SK-N-SH treated with all-trans-retinoic acid at 6 μM for 48 hours (cell line): Measurements from ENCODE around the gene PPRC1.

Experiments
- ARNTL ChIP-seq: fragments of 450-650 bp; formaldehyde crosslinking; IDR thresholded peaks from 2 replicates; pipeline ENCODE4 v1.5.0; 2020; ENCODE audit warnings: low read depth, mild to moderate bottlenecking, moderate library complexity, borderline replicate concordance
- CSDC2 ChIP-seq: fragments of 250-450 bp; sonication (Bioruptor Pico); IDR thresholded peaks from 2 replicates; pipeline ENCODE4 v1.5.0; 2020; ENCODE audit warnings: mild to moderate bottlenecking, moderate library complexity
- ISL1 ChIP-seq: fragments of 250-450 bp; sonication (Bioruptor Pico); IDR thresholded peaks from 2 replicates; pipeline ENCODE4 v2.1.2; 2022; ENCODE audit warnings: mild to moderate bottlenecking, moderate library complexity
- OSR1 ChIP-seq: fragments of 250-450 bp; sonication (Bioruptor Pico); IDR thresholded peaks from 2 replicates; pipeline ENCODE4 v1.8.0; 2022; ENCODE audit warnings: moderate library complexity, mild to moderate bottlenecking, inconsistent platforms
- POU6F1 ChIP-seq: fragments of 250-450 bp; sonication (Bioruptor Pico); IDR thresholded peaks from 2 replicates; pipeline ENCODE4 v1.8.0; 2021; ENCODE audit warnings: low read depth, mild to moderate bottlenecking, moderate library complexity, borderline replicate concordance
- PPARA ChIP-seq: fragments of 250-450 bp; sonication (Bioruptor Pico); IDR thresholded peaks from 2 replicates; pipeline ENCODE4 v1.5.0; 2020; ENCODE audit warnings: mild to moderate bottlenecking, borderline replicate concordance
- RARB ChIP-seq: fragments of 250-450 bp; sonication (Bioruptor Pico); IDR thresholded peaks from 2 replicates; pipeline ENCODE4 v1.8.0; 2021; ENCODE audit warnings: mild to moderate bottlenecking, moderate library complexity
- ZFP3 ChIP-seq: fragments of 250-450 bp; sonication (Bioruptor Pico); IDR thresholded peaks from 2 replicates; pipeline ENCODE4 v1.5.0; 2020; ENCODE audit warnings: mild to moderate bottlenecking, moderate library complexity
- ZFP30 ChIP-seq: fragments of 450-650 bp; formaldehyde crosslinking; IDR thresholded peaks from 2 replicates; pipeline ENCODE4 v1.5.0; 2022; ENCODE audit warnings: mild to moderate bottlenecking, moderate library complexity
- ZNF565 ChIP-seq: fragments of 450-650 bp; formaldehyde crosslinking; conservative IDR thresholded peaks from 2 replicates; pipeline ENCODE4 v1.5.0; 2020; ENCODE audit warnings: low read depth, mild to moderate bottlenecking, moderate library complexity
- TF ChIP-seq, protein P1 (sequence below): fragments of 250-450 bp; sonication (Bioruptor Pico); IDR thresholded peaks from 2 replicates; pipeline ENCODE4 v1.8.0; 2020; ENCODE audit warnings: mild to moderate bottlenecking, moderate library complexity, borderline replicate concordance
- TF ChIP-seq, protein P2 (sequence below): fragments of 250-450 bp; sonication (Bioruptor Pico); IDR thresholded peaks from 2 replicates; pipeline ENCODE4 v1.5.1; 2020; ENCODE audit warnings: low read depth, mild to moderate bottlenecking, moderate library complexity
- TF ChIP-seq, protein P3 (sequence below): fragments of 250-450 bp; sonication (Bioruptor Pico); IDR thresholded peaks from 2 replicates; pipeline ENCODE4 v1.5.0; 2020; ENCODE audit warnings: mild to moderate bottlenecking, moderate library complexity

- TF ChIP-seq ZFP30 = no peak
- TF ChIP-seq ZFP3 (CRISPR knock-in tag) = no peak
- TF ChIP-seq ISL1 (CRISPR knock-in tag) = no peak
- no peak for TF ChIP-seq RARB
- TF ChIP-seq, protein P1, sequence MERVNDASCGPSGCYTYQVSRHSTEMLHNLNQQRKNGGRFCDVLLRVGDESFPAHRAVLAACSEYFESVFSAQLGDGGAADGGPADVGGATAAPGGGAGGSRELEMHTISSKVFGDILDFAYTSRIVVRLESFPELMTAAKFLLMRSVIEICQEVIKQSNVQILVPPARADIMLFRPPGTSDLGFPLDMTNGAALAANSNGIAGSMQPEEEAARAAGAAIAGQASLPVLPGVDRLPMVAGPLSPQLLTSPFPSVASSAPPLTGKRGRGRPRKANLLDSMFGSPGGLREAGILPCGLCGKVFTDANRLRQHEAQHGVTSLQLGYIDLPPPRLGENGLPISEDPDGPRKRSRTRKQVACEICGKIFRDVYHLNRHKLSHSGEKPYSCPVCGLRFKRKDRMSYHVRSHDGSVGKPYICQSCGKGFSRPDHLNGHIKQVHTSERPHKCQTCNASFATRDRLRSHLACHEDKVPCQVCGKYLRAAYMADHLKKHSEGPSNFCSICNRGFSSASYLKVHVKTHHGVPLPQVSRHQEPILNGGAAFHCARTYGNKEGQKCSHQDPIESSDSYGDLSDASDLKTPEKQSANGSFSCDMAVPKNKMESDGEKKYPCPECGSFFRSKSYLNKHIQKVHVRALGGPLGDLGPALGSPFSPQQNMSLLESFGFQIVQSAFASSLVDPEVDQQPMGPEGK = no peak
- no peak for TF ChIP-seq ARNTL (CRISPR knock-in tag)
- TF ChIP-seq PPARA (CRISPR knock-in tag) = no peak
- TF ChIP-seq, protein P2, sequence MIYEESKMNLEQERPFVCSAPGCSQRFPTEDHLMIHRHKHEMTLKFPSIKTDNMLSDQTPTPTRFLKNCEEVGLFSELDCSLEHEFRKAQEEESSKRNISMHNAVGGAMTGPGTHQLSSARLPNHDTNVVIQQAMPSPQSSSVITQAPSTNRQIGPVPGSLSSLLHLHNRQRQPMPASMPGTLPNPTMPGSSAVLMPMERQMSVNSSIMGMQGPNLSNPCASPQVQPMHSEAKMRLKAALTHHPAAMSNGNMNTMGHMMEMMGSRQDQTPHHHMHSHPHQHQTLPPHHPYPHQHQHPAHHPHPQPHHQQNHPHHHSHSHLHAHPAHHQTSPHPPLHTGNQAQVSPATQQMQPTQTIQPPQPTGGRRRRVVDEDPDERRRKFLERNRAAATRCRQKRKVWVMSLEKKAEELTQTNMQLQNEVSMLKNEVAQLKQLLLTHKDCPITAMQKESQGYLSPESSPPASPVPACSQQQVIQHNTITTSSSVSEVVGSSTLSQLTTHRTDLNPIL (CRISPR knock-in tag) = no peak
- no peak for TF ChIP-seq OSR1 (CRISPR knock-in tag)
- TF ChIP-seq, protein P3, sequence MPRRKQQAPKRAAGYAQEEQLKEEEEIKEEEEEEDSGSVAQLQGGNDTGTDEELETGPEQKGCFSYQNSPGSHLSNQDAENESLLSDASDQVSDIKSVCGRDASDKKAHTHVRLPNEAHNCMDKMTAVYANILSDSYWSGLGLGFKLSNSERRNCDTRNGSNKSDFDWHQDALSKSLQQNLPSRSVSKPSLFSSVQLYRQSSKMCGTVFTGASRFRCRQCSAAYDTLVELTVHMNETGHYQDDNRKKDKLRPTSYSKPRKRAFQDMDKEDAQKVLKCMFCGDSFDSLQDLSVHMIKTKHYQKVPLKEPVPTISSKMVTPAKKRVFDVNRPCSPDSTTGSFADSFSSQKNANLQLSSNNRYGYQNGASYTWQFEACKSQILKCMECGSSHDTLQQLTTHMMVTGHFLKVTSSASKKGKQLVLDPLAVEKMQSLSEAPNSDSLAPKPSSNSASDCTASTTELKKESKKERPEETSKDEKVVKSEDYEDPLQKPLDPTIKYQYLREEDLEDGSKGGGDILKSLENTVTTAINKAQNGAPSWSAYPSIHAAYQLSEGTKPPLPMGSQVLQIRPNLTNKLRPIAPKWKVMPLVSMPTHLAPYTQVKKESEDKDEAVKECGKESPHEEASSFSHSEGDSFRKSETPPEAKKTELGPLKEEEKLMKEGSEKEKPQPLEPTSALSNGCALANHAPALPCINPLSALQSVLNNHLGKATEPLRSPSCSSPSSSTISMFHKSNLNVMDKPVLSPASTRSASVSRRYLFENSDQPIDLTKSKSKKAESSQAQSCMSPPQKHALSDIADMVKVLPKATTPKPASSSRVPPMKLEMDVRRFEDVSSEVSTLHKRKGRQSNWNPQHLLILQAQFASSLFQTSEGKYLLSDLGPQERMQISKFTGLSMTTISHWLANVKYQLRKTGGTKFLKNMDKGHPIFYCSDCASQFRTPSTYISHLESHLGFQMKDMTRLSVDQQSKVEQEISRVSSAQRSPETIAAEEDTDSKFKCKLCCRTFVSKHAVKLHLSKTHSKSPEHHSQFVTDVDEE (CRISPR knock-in tag) = no peak
- TF ChIP-seq ZNF565 (CRISPR knock-in tag) = no peak
- no peak for TF ChIP-seq CSDC2
- no peak for TF ChIP-seq POU6F1 (CRISPR knock-in tag)
These were observed 47.5 kb upstream of the PPRC1 start for GRCh38 chr10:102085336-102085735.
